Measurements from ENCODE around the gene CA12.

DNA sequence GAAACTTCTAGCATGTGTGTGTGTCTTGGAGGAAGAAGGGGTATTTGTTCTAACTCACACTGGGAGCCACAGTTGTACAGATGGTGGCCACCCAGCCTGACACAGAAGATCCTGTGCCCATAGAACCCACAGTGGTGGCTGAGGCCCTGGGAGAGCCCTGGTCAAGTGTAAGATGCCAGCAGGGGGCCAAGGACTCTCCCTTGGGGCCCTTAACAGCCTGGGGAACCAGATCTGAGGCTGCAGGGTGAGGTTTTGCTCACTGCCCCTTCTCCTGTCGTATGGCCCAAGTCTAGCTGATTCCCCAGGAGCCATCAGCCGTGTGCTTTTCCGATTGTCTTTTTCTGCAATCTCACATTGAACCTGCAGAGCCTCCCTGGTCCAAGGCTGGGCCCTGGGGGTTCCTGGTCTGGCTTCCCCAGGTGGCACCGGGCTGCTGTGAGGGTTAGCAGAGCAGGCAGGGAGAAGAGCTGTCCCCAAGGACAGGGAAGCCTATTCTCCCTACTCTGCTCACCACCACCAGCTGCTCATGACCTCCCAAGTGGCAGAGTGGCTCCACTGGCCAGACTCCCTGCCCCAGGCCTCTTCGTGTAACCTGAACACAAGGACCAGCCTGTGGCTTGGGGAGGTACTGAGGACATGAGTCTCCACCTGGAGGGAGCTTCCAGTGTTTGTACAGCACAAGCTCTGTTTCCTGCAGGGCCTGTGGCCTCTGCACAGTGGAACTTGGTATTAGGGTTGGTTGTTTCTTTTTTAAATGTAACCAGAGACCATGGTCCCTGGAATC, 51.9 kb downstream of the CA12 start:
- TF ChIP-seq EGR1 (IDR thresholded peaks at IDR 0.05; ENCODE audit: borderline replicate concordance, low read depth, low read length) = no peak
- TF ChIP-seq, protein P1, sequence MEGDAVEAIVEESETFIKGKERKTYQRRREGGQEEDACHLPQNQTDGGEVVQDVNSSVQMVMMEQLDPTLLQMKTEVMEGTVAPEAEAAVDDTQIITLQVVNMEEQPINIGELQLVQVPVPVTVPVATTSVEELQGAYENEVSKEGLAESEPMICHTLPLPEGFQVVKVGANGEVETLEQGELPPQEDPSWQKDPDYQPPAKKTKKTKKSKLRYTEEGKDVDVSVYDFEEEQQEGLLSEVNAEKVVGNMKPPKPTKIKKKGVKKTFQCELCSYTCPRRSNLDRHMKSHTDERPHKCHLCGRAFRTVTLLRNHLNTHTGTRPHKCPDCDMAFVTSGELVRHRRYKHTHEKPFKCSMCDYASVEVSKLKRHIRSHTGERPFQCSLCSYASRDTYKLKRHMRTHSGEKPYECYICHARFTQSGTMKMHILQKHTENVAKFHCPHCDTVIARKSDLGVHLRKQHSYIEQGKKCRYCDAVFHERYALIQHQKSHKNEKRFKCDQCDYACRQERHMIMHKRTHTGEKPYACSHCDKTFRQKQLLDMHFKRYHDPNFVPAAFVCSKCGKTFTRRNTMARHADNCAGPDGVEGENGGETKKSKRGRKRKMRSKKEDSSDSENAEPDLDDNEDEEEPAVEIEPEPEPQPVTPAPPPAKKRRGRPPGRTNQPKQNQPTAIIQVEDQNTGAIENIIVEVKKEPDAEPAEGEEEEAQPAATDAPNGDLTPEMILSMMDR (IDR thresholded peaks at IDR 0.05; ENCODE audit: control extremely low read depth in 1 of 3, insufficient read depth in 1 of 3, low read depth in 1 of 3, low read length in 3 of 3) = no peak
- no peak for TF ChIP-seq RXRA (IDR thresholded peaks at IDR 0.05; ENCODE audit: insufficient read depth, low read depth, low read length)
